Neuronal stem cell (in vitro differentiated cells): ENCODE results near the gene RC3H2.

Experiments
- DNase-seq: peaks from one replicate; pipeline ENCODE4 v3.0.0-alpha.2; 2013; ENCODE audit warnings: low spot score
- H2AFZ ChIP-seq: one replicate; pipeline ENCODE4 v1.6.1; 2013; ENCODE audit warnings: mild to moderate bottlenecking, low read length, inconsistent platforms
- H2AK5ac ChIP-seq: 2 replicates; pipeline ENCODE4 v1.6.1; 2013; ENCODE audit warnings: low read depth, mild to moderate bottlenecking, inconsistent platforms, low read length, moderate library complexity, mixed read lengths
- H2BK120ac ChIP-seq: 2 replicates; pipeline ENCODE4 v1.6.1; 2013; ENCODE audit warnings: low read depth, mild to moderate bottlenecking, inconsistent platforms, low read length, moderate library complexity, mixed read lengths
- H2BK12ac ChIP-seq: one replicate; pipeline ENCODE4 v1.6.1; 2013; ENCODE audit warnings: low read length, inconsistent platforms
- H2BK15ac ChIP-seq: 2 replicates; pipeline ENCODE4 v1.6.1; 2013; ENCODE audit warnings: mild to moderate bottlenecking, low read length, inconsistent platforms, mixed read lengths
- H2BK5ac ChIP-seq: one replicate; pipeline ENCODE4 v1.6.1; 2013; ENCODE audit warnings: inconsistent platforms, mild to moderate bottlenecking, low read length, moderate library complexity
- H3K14ac ChIP-seq: one replicate; pipeline ENCODE4 v1.6.1; 2013; ENCODE audit warnings: low read length, inconsistent platforms
- H3K18ac ChIP-seq: 2 replicates; pipeline ENCODE4 v1.6.1; 2013; ENCODE audit warnings: low read length, inconsistent platforms
- H3K23ac ChIP-seq: 2 replicates; pipeline ENCODE4 v1.6.1; 2013; ENCODE audit warnings: low read depth, mild to moderate bottlenecking, mixed read lengths, low read length, inconsistent platforms; ENCODE audit not compliant: poor library complexity
- H3K27ac ChIP-seq: replicated peaks from 3 replicates; pipeline ENCODE4 v1.5.1; 2013; ENCODE audit warnings: low read length, inconsistent platforms
- H3K27me3 ChIP-seq, 3 experiments: 2 replicates each; pipeline ENCODE4 v1.6.1; 2013; ENCODE audit warnings: low read length in 3 of 3, mild to moderate bottlenecking in 2 of 3, inconsistent platforms in 1 of 3, low read depth in 1 of 3, mixed read lengths in 1 of 3, moderate library complexity in 1 of 3; ENCODE audit not compliant: control insufficient read depth in 3 of 3, insufficient read depth in 3 of 3
- H3K36me3 ChIP-seq, 2 donors: replicated peaks in 1 of 2; 2 replicates each; pipeline ENCODE4 v1.6.1; 2013; ENCODE audit warnings: low read length in 2 of 2; ENCODE audit not compliant: control insufficient read depth in 2 of 2, insufficient read depth in 2 of 2
- H3K4ac ChIP-seq: 2 replicates; pipeline ENCODE4 v1.6.1; 2013; ENCODE audit warnings: inconsistent platforms, mild to moderate bottlenecking, low read length, moderate library complexity
- H3K4me1 ChIP-seq, 2 donors: 1 replicate in 1 of 2; 2 replicates in 1 of 2; pipeline ENCODE4 v1.6.1; 2013; ENCODE audit warnings: low read length in 2 of 2, low read depth in 1 of 2; ENCODE audit not compliant: control insufficient read depth in 2 of 2, insufficient read depth in 1 of 2
- H3K4me2 ChIP-seq: one replicate; pipeline ENCODE4 v1.6.1; 2013; ENCODE audit warnings: mild to moderate bottlenecking, low read length, inconsistent platforms; ENCODE audit not compliant: insufficient read depth, poor library complexity, severe bottlenecking
- H3K4me3 ChIP-seq, 2 donors: 2 replicates each; pipeline ENCODE4 v1.5.1; 2013; ENCODE audit warnings: low read length in 2 of 2, mild to moderate bottlenecking in 2 of 2, inconsistent platforms in 1 of 2, moderate library complexity in 1 of 2
- H3K79me1 ChIP-seq: one replicate; pipeline ENCODE4 v1.6.1; 2013; ENCODE audit warnings: low read depth, mild to moderate bottlenecking, inconsistent platforms, low read length, moderate library complexity
- H3K9ac ChIP-seq: one replicate; pipeline ENCODE4 v1.6.1; 2013; ENCODE audit warnings: mild to moderate bottlenecking, low read depth, low read length, inconsistent platforms; ENCODE audit not compliant: poor library complexity
- H3K9me3 ChIP-seq, 2 donors: replicated peaks in 1 of 2; 2 replicates each; pipeline versions ENCODE3 to v1.6.1; 2013; ENCODE audit warnings: low read length in 2 of 2, mild to moderate bottlenecking in 2 of 2, inconsistent platforms in 1 of 2, low read depth in 1 of 2, mixed read lengths in 1 of 2, moderate library complexity in 1 of 2; ENCODE audit not compliant: control insufficient read depth in 2 of 2, insufficient read depth in 1 of 2
- H4K8ac ChIP-seq: one replicate; pipeline ENCODE4 v1.6.1; 2013; ENCODE audit warnings: low read depth, mild to moderate bottlenecking, inconsistent platforms, low read length, moderate library complexity
- H4K91ac ChIP-seq: one replicate; pipeline ENCODE4 v1.6.1; 2013; ENCODE audit warnings: low read length, low read depth, mild to moderate bottlenecking, inconsistent platforms; ENCODE audit not compliant: poor library complexity
- WGBS, 2 donors: extraction: QIAGEN DNeasy Blood & Tissue Kit; methylation state at CpG; one replicate each; pipeline ENCODE4 v1.1.7; 2013; ENCODE audit warnings: missing lambda C conversion rate in 2 of 2, mixed read lengths in 1 of 2; ENCODE audit not compliant: insufficient read length in 2 of 2, insufficient replicate concordance in 1 of 2; ENCODE audit errors: extremely low coverage in 2 of 2; 5-methylcytosine and 5-hydroxymethylcytosine counted together

RC3H2 gene

DNA sequence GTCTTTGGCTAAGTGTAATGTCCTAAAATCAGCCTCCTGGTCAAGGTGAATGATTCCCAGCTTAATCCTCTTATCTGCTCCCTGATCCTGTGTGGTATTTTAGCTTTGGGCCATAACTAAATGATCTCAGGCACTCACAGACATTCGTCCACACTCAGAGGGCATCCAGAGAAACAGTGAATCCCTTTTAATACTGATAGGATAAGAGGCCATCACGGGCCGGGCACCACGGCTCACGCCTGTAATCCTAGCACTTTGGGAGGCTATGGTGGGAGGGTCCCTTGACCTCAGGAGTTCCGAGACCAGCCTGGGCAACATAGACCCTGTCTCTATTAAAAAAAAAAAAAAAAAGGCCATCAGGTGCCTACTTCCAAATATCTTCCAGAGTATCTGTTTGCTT, 83.1 kb downstream of the RC3H2 start:
- H3K18ac ChIP-seq: no peak overlapping the region
- no peaks in the 10 kb centered on the region for H3K27me3 ChIP-seq
- H3K14ac ChIP-seq: no peak overlapping the region
- H3K27ac ChIP-seq: no peak overlapping the region
- no peaks in the 10 kb centered on the region for H3K9me3 ChIP-seq
- peaks cover 0 to 2% of the 10 kb centered on the region in 2 donors for H3K4me1 ChIP-seq
- H3K79me1 ChIP-seq: peaks cover 7% of the 10 kb centered on the region
- no peak overlapping the region for H2AK5ac ChIP-seq
- H3K4me2 ChIP-seq: no peak overlapping the region
- H2AFZ ChIP-seq: no peak overlapping the region
- no peak overlapping the region for H3K23ac ChIP-seq
- H3K4ac ChIP-seq: no peak overlapping the region
- no peak overlapping the region for H2BK120ac ChIP-seq
- no peak for DNase-seq
- H2BK12ac ChIP-seq: no peak overlapping the region
- H4K8ac ChIP-seq: no peak overlapping the region
- H3K9ac ChIP-seq: no peak overlapping the region
- no peak overlapping the region for H4K91ac ChIP-seq
- WGBS, 2 donors: no CpG with 5 or more reads among the region's 6 CpGs
- H2BK15ac ChIP-seq: no peak overlapping the region
- peaks cover 35 to 90% of the 10 kb centered on the region in 2 donors for H3K36me3 ChIP-seq
- H2BK5ac ChIP-seq: no peak overlapping the region
- no peak overlapping the region for H3K4me3 ChIP-seq

DNA sequence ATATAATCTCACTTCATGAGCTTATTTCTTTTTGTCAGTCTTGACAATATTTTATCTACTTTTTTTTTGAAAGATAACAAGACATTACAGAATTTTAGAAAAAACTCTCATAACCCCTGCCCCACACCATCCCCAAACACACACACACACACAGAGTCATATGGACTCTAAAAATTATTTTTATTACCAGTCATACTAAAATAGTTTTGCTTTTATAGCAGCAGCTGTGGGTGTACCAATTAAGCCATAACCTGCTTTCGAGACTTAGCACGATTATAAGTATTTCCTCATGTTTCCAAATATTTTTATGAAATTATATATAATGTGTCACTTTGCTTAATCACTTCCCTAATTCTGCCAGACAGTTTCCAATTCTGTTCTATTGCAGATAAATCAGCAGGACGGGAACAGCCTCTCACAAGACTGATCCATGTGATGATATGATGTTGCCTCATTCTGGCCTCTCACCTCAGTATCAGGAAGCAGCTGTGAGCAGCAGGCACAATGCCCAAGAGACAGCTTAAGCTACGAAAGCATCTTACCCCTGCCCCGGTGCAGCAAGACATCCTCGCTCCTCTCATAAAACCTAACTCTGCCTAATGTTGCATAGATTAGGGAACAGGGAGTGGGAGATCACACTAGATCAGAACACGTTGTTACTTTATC, 83.7 kb downstream of the RC3H2 start:
- peaks cover 6% of the 10 kb centered on the region for H3K79me1 ChIP-seq
- no peak overlapping the region for H3K23ac ChIP-seq
- no peak overlapping the region for H3K14ac ChIP-seq
- H3K27me3 ChIP-seq: no peaks in the 10 kb centered on the region
- no peak overlapping the region for H3K9ac ChIP-seq
- no peak overlapping the region for H3K4ac ChIP-seq
- H2BK12ac ChIP-seq: no peak overlapping the region
- DNase-seq: no peak
- H4K8ac ChIP-seq: no peak overlapping the region
- H2AK5ac ChIP-seq: no peak overlapping the region
- no peak overlapping the region for H2AFZ ChIP-seq
- WGBS, 2 donors: no CpG with 5 or more reads among the region's 7 CpGs
- H3K18ac ChIP-seq: no peak overlapping the region
- peaks cover 37 to 93% of the 10 kb centered on the region in 2 donors for H3K36me3 ChIP-seq
- no peaks in the 10 kb centered on the region for H3K4me1 ChIP-seq
- no peaks in the 10 kb centered on the region for H3K9me3 ChIP-seq
- H4K91ac ChIP-seq: no peak overlapping the region
- no peak overlapping the region for H2BK120ac ChIP-seq
- H2BK15ac ChIP-seq: no peak overlapping the region
- H3K27ac ChIP-seq: no peak overlapping the region
- H2BK5ac ChIP-seq: no peak overlapping the region
- no peak overlapping the region for H3K4me3 ChIP-seq
- no peak overlapping the region for H3K4me2 ChIP-seq

DNA sequence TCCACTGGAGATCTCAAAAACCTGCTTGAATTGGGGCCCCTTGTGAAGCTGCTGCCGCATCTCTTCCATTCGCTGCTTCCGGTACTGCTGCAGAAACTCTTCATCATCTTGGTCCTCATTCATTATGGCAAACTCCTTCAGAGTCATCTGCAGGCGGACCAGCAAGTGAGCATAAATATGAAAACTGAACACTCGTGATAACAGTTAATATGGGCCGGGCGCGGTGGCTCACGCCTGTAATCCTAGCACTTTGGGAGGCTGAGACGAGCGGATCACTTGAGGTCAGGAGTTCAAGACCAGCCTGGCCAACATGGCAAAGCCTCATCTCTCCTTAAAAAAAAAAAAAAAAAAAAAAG, 84.7 kb downstream of the RC3H2 start:
- H3K18ac ChIP-seq: no peak overlapping the region
- no peak overlapping the region for H2BK12ac ChIP-seq
- no peak overlapping the region for H3K4me3 ChIP-seq
- H3K36me3 ChIP-seq: peaks cover 31 to 93% of the 10 kb centered on the region in 2 donors
- WGBS, 2 donors: no CpG with 5 or more reads among the region's 11 CpGs
- H3K79me1 ChIP-seq: peaks cover 6% of the 10 kb centered on the region
- H3K4me2 ChIP-seq: no peak overlapping the region
- H3K9me3 ChIP-seq: no peaks in the 10 kb centered on the region
- H3K4ac ChIP-seq: no peak overlapping the region
- no peaks in the 10 kb centered on the region for H3K27me3 ChIP-seq
- H3K4me1 ChIP-seq: no peaks in the 10 kb centered on the region
- no peak overlapping the region for H4K91ac ChIP-seq
- no peak overlapping the region for H2BK120ac ChIP-seq
- H2AK5ac ChIP-seq: no peak overlapping the region
- H3K23ac ChIP-seq: no peak overlapping the region
- no peak overlapping the region for H3K14ac ChIP-seq
- DNase-seq: no peak
- H2BK15ac ChIP-seq: no peak overlapping the region
- no peak overlapping the region for H4K8ac ChIP-seq
- no peak overlapping the region for H3K9ac ChIP-seq
- H2AFZ ChIP-seq: no peak overlapping the region
- H2BK5ac ChIP-seq: no peak overlapping the region
- no peak overlapping the region for H3K27ac ChIP-seq

DNA sequence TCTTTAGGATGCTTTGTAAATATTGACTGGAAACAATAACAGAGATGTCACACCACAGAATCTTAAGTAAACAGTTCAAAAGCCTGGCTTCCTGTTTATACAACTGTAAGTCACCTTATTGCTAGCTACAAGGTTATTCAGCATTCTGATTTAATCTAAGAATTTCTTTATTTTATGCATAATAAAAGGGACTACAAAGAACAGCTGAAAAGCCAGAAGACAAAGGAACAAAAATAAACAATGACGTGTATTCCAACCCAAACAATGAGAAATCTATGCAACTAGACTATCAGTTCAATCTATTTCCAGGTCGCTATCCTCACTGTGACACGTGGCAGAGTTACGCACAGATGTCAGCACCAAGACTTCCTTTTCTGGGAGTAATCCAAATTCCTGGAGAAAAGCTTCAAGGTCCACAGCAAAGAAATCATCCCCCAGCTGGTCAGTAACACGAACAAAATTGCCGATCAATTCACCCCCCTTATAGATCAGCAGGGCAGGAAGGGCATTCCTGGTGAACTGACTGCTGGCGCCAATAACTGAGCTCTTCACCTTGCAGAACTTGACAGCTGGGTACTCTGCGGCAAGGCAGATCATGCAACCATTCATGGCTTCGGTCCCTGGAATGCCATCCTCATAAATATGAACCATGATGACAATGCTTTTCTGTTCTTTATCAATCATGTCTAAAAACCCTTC, 85.2 kb downstream of the RC3H2 start:
- H3K14ac ChIP-seq: no peak overlapping the region
- peaks cover 6% of the 10 kb centered on the region for H3K79me1 ChIP-seq
- no peak for DNase-seq
- no peak overlapping the region for H3K18ac ChIP-seq
- H2AK5ac ChIP-seq: no peak overlapping the region
- no peak overlapping the region for H4K91ac ChIP-seq
- peaks cover 31 to 89% of the 10 kb centered on the region in 2 donors for H3K36me3 ChIP-seq
- no peak overlapping the region for H2BK120ac ChIP-seq
- H4K8ac ChIP-seq: no peak overlapping the region
- no peak overlapping the region for H3K9ac ChIP-seq
- H3K9me3 ChIP-seq: no peaks in the 10 kb centered on the region
- no peak overlapping the region for H2BK15ac ChIP-seq
- no peaks in the 10 kb centered on the region for H3K4me1 ChIP-seq
- no peaks in the 10 kb centered on the region for H3K27me3 ChIP-seq
- no peak overlapping the region for H3K4me3 ChIP-seq
- H3K23ac ChIP-seq: no peak overlapping the region
- no peak overlapping the region for H2AFZ ChIP-seq
- H2BK12ac ChIP-seq: no peak overlapping the region
- H3K4me2 ChIP-seq: no peak overlapping the region
- H3K27ac ChIP-seq: no peak overlapping the region
- WGBS, 2 donors: no CpG with 5 or more reads among the region's 9 CpGs
- no peak overlapping the region for H2BK5ac ChIP-seq
- no peak overlapping the region for H3K4ac ChIP-seq
